ENCODE measurements around the gene ST14.
"Not testable (repeated sequence)": the region's sequence is repeated elsewhere in the genome, so short reads cannot be mapped to it uniquely, and the experiment has no call there.

Gene ST14

GRCh38 chr11:130189492-130190210 lies 30.1 kb downstream of the ST14 start:
- DNase-seq (ENCODE audit: low spot score), result no peak

- no peak for DNase-seq (ENCODE audit: low spot score)
These were observed 30.8 kb downstream of the ST14 start for GRCh38 chr11:130190371-130190881.

GRCh38 chr11:130191896-130192295 lies 32.3 kb downstream of the ST14 start:
- no peak for DNase-seq (ENCODE audit: low spot score)

GRCh38 chr11:130192845-130193267 lies 33.3 kb downstream of the ST14 start:
- peak; percentile 49 for DNase-seq (ENCODE audit: low spot score)

- DNase-seq (ENCODE audit: low spot score), result not testable (repeated sequence)
These were observed 34.0 kb downstream of the ST14 start for GRCh38 chr11:130193551-130193950.

- DNase-seq (ENCODE audit: low spot score), result no peak
These were observed 34.9 kb downstream of the ST14 start for GRCh38 chr11:130194241-130195023.

GRCh38 chr11:130197386-130198035 lies 37.9 kb downstream of the ST14 start:
- no peak for DNase-seq (ENCODE audit: low spot score)

GRCh38 chr11:130198292-130198691 lies 38.7 kb downstream of the ST14 start:
- DNase-seq (ENCODE audit: low spot score), result no peak

- DNase-seq (ENCODE audit: low spot score), result no peak
These were observed 39.4 kb downstream of the ST14 start for GRCh38 chr11:130198964-130199363.

- no peak for DNase-seq (ENCODE audit: low spot score)
These were observed 40.2 kb downstream of the ST14 start for GRCh38 chr11:130199792-130200191.

- DNase-seq (ENCODE audit: low spot score), result no peak
These were observed 41.4 kb downstream of the ST14 start for GRCh38 chr11:130201026-130201425.

- DNase-seq (ENCODE audit: low spot score), result no peak
These were observed 42.6 kb downstream of the ST14 start for GRCh38 chr11:130202009-130202817.

- DNase-seq (ENCODE audit: low spot score), result no peak
These were observed 43.5 kb downstream of the ST14 start for GRCh38 chr11:130202818-130203689.

- DNase-seq (ENCODE audit: low spot score), result no peak
These were observed 44.5 kb downstream of the ST14 start for GRCh38 chr11:130203766-130204702.

- DNase-seq (ENCODE audit: low spot score), result no peak
These were observed 45.1 kb downstream of the ST14 start for GRCh38 chr11:130204703-130205095.

- no peak for DNase-seq (ENCODE audit: low spot score)
These were observed 46.6 kb downstream of the ST14 start for GRCh38 chr11:130206141-130206540.

- no peak for DNase-seq (ENCODE audit: low spot score)
These were observed 48.9 kb downstream of the ST14 start for GRCh38 chr11:130208241-130209127.

GRCh38 chr11:130209128-130209932 lies 49.7 kb downstream of the ST14 start:
- DNase-seq (ENCODE audit: low spot score), result no peak
